Dermis microvascular lymphatic vessel endothelial cell (primary cell): ENCODE data around the gene OR2G3. TPM values are rescaled to one million over a fixed set of nuclear protein-coding genes. Genes with fewer than 3 reads are reported as not detected.

Experiments
- total RNA-seq: library from RNA; depleted of rRNA; stranded (reverse); fragments of >200 nt; gene quantifications from 2 replicates; pipeline ENCODE4 v1.2.1, GENCODE V29; 2014

Gene OR2G3
- total RNA-seq, 1 donor from 2014 or later, result not detected

Other genes starting within 250 kb of the OR2G3 start
- under 0.01 TPM in 1 of 2 replicates, not detected in the other for gene NLRP3, start 189.4 kb upstream of the OR2G3 start, total RNA-seq
- not detected in 2 replicates for gene OR2B11, start 147.5 kb upstream of the OR2G3 start, total RNA-seq
- gene OR2C3, start 69.1 kb upstream of the OR2G3 start, total RNA-seq, result not detected in 2 replicates
- not detected in 2 replicates for gene GCSAML, start 56.5 kb upstream of the OR2G3 start, total RNA-seq
- not detected in 2 replicates for gene OR2G2, start 17.2 kb upstream of the OR2G3 start, total RNA-seq
- not detected in 2 replicates for gene OR13G1, start 74.2 kb downstream of the OR2G3 start, total RNA-seq
- not detected in 2 replicates for gene OR6F1, start 111.1 kb downstream of the OR2G3 start, total RNA-seq
- not detected in 2 replicates for gene OR14K1, start 133.0 kb downstream of the OR2G3 start, total RNA-seq
- gene OR14A2, start 142.6 kb downstream of the OR2G3 start, total RNA-seq, result not detected in 2 replicates
- not detected in 2 replicates for gene OR1C1, start 155.0 kb downstream of the OR2G3 start, total RNA-seq
- not detected in 2 replicates for gene OR14A16, start 218.5 kb downstream of the OR2G3 start, total RNA-seq
- not detected in 2 replicates for gene OR11L1, start 236.3 kb downstream of the OR2G3 start, total RNA-seq